T-helper 1 cell treated with Interleukin-12 subunit alpha and Interleukin-12 subunit beta and Interleukin-4 antibody, amounts not matched to agents 30 ng/mL and 1 ng/mL, for 36 hours (primary cell): ENCODE data around the gene DEFB127. TPM values are rescaled to one million over a fixed set of nuclear protein-coding genes. Genes with fewer than 3 reads are reported as not detected.
"Not testable (repeated sequence)": the region's sequence is repeated elsewhere in the genome, so short reads cannot be mapped to it uniquely, and the experiment has no call there.

Experiments used
- intact Hi-C: fragments of 100-400 bp; cut with micrococcal nuclease; formaldehyde crosslinking; loops from one replicate; pipeline ENCODE4 v1.15.1; 2024
- total RNA-seq: library from RNA; stranded (reverse); gene quantifications from 2 replicates; pipeline ENCODE4 v1.2.3, GENCODE V29; 2022

Gene DEFB127, protein sequence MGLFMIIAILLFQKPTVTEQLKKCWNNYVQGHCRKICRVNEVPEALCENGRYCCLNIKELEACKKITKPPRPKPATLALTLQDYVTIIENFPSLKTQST
- not detected in 2 replicates for total RNA-seq

DNA sequence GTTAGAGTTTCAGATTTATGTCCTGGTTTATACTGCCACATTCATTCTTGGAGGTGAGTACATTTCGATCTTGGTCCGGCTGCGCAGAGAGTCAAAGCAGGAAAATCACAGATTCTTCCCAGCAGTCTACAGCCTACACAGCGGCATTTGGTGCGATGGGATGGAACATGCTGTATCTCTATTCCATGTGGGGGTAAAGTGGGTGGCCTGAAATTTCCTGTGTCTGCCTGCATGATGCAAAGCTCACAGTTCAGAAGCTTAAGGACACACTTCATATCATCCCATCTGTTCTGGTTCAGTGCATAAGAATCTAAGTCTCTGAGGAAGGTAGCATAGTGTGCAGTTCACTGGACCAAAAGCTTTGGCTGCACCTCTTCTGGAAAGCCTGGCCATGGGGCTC is at the start of gene DEFB127:
DEFB127 (plus strand) TSS at position 301 of the 400 bp plus-strand sequence; CDS start at position 392, 91 bp downstream.
- intact Hi-C loops, result no loop called here

DNA sequence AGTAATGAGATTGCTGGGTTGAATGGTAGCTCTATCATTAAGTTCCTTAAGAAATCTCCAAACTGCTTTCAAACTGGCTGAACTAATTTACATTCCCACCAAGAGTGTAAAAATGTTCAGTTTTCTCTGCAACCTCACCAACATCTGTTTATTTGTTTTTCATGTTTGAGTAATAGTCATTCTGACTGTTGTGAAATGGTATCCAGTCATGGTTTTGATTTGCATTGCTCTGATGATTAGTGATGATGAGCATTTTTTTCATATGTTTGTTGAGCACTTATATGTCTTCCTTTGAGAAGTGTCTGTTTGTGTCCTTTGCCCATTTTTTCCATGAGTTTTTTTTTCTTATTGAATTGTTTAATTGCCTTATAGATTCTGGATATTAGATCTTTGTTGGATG is 44.9 kb upstream of the DEFB127 start:
- intact Hi-C loops, result no loop called here

DNA sequence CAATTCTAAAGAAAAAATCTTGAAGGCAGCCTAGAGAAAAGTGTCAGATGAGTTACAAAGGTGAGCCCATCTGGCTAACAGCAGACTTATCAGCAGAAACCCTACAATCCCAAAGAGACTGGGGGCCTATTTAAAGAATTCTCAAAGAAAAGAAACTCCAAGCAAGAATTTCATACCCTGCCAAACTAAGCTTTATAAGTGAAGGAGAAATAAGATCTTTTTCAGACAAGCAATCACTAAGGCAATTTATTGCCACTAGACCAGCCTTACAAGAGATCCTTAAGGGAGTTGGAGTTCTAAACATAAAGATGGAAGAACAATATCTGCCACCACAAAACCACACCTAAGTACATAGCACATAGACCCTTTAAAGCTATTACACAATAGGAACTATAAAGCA is 39.7 kb upstream of the DEFB127 start:
- intact Hi-C loops, result no loop called here

DNA sequence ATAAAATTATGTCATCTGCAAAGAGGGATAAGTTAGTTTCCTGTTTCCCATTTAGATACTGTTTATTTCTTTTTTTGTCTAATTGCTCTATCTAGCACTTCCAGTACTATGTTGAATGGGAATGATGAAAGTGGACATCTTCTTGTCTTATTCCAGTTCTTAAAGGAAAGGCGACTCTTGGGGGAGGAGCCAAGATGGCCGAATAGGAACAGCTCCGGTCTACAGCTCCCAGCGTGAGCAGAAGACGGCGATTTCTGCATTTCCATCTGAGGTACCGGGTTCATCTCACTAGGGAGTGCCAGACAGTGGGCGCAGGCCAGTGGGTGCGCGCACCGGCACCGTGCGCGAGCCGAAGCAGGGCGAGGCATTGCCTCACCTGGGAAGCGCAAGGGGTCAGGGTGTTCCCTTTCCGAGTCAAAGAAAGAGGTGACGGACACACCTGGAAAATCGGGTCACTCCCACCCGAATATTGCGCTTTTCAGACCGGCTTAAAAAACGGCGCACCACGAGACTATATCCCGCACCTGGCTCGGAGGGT is 27.4 kb upstream of the DEFB127 start:
- intact Hi-C loops, result not testable (repeated sequence)

DNA sequence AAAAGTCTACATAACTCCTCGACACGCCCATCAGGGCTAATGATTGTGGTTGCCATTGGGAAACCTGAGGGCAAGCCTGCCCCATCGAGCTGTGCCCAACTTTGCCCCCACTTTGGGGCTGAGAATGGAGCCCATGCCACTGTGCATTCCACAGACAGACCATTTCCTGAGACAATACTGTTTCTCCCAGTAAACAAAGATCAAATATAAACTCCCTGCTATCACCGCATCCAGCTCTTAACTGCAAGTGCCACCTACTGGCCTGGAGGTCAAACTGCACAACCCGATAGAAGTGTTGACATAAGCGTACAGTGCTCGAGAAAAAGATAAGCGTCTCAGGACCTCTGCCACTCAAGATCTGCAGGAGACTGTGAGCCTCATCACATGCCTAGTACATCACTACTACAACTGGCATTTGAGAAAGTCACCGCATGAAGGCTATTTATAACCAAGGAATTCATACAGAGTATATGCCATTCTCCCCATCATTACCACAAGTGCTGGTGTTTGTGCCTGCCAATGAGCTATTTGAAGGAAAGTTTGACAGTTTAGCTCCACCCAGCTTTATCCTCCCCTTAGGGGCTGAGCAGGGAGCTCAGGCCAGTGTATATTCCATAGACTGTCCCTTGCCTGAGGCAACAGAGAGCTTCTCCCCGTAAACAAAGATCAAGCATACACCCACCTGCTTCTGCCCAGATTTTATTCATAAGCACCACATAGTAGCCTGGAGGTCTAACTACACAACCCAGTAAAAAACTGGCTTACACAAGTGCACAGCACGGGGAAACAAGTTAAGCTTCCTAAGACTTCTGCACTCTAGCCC is 19.4 kb upstream of the DEFB127 start:
- intact Hi-C loops, result no loop called here

DNA sequence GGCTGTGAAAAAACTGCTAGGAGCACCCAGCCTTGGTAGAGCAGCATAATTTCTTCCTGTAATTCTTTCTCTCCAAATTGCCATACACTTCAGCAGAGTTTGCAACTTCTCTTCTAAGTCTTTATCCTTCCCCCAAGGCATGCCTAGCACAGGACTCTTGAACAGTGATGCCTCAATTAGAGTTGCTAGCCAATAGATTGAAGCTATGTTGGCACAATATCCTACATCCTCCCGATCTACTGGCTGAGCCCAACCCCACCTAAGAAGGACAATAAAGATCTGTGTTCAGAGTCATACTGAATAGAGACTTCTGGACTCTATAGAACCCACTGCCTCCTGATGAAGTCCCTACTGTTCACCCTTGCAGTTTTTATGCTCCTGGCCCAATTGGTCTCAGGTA is 15.0 kb upstream of the DEFB127 start, which contains the start of gene DEFB126:
DEFB126 (plus strand) TSS at position 301 of the 400 bp plus-strand sequence; CDS start at position 340, 39 bp downstream.
- intact Hi-C loops, result no loop called here

DNA sequence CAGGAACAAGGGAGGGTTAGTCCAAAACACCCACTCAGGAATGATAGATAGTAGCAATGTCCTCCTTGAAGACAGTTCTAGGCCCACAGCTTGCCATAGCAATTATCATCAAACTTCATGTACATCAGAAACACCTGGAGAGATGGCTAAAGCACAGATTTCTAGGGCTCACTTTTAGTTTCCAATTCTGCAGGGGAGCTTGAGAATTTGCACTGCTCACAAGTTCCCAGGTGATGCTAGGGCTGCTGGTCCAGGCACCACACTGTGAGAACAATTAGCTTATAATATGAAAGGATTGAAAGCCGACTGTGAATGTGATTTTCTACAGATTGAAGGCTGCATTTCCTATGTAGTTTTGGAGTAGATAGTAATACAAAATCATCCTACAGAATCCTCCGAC is 11.4 kb upstream of the DEFB127 start:
- intact Hi-C loops, result no loop called here

DNA sequence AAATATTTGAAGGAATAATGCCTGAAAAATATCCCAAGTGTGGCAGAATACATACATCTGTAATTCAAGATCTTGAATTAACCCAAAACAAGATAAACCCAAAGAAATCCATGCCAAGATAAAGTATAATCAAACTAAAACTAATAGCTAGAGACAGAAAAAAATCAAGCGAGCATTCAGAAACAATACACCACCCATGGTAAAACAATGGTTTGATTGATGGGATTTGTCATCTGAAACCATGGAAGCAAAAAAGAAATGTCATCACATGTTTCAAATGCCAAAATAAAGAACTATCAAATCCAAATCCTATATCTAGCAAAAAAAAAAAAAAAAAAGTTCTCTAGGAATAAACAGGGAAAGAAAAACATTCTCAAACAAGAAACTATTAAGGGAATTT is 5.1 kb upstream of the DEFB127 start:
- intact Hi-C loops, result no loop called here

DNA sequence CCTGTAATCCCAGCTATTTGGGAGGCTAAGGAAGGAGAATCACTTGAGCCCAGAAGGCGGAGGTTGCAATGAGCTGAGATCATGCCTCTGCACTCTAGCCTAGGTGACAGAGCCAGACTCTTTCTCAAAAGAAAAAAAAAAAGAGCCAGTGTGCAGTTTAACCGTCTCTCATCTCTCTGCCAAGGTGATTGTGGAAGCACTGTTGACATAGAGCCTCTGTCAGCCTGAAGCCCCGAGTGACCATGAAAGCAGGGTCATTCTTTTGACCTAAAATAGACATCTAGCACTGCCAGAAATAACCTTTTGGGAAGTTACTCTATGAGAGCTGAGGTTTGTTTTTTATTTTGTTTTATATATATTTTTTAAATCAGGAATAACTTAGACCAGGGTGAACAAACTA is 7.4 kb downstream of the DEFB127 start:
- intact Hi-C loops, result no loop called here

DNA sequence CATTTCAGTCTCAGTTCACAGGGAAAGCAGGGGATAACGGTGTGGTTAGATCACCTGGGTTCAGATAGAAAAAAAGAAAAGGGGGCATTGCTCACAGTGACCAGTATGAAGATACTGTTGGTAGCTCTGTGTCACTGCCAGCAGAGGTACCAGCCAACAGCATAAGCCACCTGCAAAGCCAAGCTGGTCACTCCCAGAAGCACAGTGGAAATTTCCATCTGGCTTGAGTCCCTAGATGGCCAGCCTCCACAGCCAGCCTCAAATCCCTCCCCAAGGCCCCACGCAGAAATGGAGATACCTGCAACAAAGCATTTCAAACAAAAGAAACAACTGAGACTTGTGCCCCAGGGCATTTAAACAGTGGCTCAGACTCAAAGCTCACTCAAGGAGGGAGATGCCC is 11.6 kb downstream of the DEFB127 start:
- intact Hi-C loops, result no loop called here

DNA sequence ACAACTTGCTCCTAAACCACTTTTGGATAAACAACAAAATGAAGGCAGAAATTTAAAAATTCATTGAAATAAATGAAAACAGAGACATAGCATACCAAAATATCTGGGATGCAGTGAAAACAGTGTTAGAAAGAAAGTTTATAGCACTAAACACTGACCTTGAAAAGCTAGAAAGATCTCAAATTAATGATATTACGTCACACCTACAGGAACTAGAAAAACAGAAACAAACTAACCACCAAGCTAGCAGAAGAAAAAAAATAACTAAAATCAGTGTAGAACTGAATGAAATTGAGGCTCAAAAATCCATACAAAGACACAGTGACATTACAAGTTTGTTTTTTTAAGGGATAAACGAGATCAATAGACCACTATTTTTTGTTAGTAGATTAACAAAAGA is 27.0 kb downstream of the DEFB127 start:
- intact Hi-C loops, result no loop called here

DNA sequence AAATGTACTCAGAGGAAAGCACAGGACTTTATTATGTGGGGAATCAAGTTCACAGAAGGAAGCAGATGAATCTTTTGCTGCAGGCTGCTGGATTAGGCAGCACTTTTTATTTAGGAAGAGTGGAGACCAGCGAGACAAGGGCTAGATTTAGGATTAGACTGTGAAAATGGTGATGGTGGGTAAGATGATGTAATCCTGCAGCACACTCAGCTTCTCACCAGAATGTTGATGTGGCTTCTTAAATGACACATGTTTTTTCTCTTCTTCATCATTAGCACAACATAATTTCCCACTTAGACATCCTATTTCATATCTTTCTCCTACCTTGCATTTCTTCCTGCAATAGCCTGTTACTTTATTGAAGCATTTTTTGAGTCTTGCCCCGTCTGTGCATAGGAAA is 30.5 kb downstream of the DEFB127 start:
- intact Hi-C loops, result no loop called here

DNA sequence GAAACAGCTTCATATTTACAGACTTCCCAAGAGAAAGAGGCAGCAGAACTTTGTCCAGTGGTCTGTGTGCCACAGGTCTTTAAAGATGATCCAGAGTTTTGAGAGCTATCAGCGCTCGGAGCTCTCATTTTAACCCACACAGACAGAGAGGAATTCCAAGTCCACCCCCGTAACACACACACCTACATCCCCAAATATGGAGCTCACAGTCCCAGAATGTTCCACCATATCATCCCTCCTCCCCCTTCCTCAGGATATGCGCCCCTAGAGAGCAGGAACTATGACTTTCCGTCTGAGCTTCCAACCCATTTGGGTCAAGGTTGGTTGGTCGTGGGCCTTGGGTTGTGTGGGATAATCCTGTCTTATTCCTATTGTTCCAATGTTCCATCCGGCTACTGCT is 32.4 kb downstream of the DEFB127 start, which contains the start of gene DEFB128:
DEFB128 (minus strand) TSS at position 101 of the 400 bp plus-strand sequence; CDS start at position 13, 88 bp downstream.
- intact Hi-C loops, result no loop called here

DNA sequence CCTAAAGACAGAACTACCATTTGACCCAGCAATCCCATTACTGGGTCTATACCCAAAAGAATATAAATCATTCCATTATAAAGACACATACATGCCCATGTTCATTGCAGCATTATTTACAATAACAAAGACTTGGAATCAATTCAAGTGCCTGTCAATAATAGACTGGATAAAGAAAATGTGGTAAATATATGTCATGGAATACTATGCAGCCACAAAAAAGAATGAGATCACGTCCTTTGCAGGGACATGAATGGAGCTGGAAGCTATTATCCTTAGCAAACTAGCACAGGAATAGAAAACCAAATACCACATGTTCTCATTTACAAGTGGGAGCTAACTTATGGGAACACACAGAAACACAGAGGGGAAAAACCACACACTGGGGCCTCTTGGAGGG is 41.0 kb downstream of the DEFB127 start:
- intact Hi-C loops, result no loop called here

DNA sequence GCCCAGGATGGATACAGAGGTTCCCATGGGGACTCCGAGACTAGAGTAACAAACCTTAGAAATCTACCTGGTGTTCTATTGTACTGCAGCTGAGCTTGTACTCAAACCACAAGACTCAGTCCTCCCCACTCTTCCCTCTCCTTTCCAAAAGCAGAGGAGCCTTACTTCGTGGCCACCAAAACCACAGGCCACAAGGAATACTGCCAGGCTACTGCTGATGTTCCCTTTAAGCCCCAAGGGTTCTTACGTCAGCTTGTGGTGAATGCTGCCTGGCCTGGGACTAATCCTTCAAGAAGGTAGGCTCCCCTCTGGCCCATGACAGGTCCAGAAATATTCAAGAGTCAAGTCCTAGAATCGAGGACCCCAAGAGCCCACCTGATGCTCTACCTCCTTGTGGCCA is 42.7 kb downstream of the DEFB127 start:
- intact Hi-C loops, result no loop called here

DNA sequence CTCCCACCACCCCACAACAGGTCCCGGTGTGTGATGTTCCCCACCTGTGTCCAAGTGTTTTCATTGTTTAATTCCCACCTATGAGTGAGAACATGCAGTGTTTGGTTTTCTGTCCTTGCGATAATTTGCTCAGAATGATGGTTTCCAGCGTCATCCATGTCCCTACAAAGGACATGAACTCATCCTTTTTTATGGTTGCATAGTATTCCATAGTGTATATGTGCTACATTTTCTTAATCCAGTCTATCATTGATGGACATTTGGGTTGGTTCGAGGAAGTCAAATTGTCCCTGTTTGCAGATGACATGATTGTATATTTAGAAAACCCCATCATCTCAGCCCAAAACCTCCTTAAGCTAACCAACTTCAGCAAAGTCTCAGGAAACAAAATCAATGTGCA is 46.4 kb downstream of the DEFB127 start:
- intact Hi-C loops, result not testable (repeated sequence)

Other genes with a start within 250 kb of the DEFB127 start
- gene DEFB125, start 69.8 kb upstream of the DEFB127 start, total RNA-seq, result not detected in 2 replicates
- not detected in 2 replicates for gene DEFB126, start 14.9 kb upstream of the DEFB127 start, total RNA-seq
- not detected in 2 replicates for gene DEFB128, start 32.3 kb downstream of the DEFB127 start, total RNA-seq
- gene DEFB129, start 69.8 kb downstream of the DEFB127 start, total RNA-seq, result not detected in 2 replicates
- gene DEFB132, start 100.3 kb downstream of the DEFB127 start, total RNA-seq, result not detected in 2 replicates
- 4.7 and 5.1 TPM in 2 replicates for gene C20orf96, start 133.3 kb downstream of the DEFB127 start, total RNA-seq
- 25.0 and 25.2 TPM in 2 replicates for gene ZCCHC3, start 140.1 kb downstream of the DEFB127 start, total RNA-seq
- 2.4 TPM in 2 replicates for gene SOX12, start 168.1 kb downstream of the DEFB127 start, total RNA-seq
- 1.5 and 2.5 TPM in 2 replicates for gene NRSN2, start 189.7 kb downstream of the DEFB127 start, total RNA-seq
- 27.1 and 29.1 TPM in 2 replicates for gene TRIB3, start 223.3 kb downstream of the DEFB127 start, total RNA-seq